Activated CD8-positive, alpha-beta memory T cell treated with anti-CD3 and anti-CD28 coated beads, Interleukin-2, amount 50 U/mL, for 1 hour (primary cell): ENCODE measurements around the gene LITAF.
"Not testable (repeated sequence)": the region's sequence is repeated elsewhere in the genome, so short reads cannot be mapped to it uniquely, and the experiment has no call there.

Source experiments
- DNase-seq: peaks from one replicate; pipeline ENCODE4 v3.0.0-alpha.2; 2020; ENCODE audit errors: extremely low read depth

LITAF gene

DNA sequence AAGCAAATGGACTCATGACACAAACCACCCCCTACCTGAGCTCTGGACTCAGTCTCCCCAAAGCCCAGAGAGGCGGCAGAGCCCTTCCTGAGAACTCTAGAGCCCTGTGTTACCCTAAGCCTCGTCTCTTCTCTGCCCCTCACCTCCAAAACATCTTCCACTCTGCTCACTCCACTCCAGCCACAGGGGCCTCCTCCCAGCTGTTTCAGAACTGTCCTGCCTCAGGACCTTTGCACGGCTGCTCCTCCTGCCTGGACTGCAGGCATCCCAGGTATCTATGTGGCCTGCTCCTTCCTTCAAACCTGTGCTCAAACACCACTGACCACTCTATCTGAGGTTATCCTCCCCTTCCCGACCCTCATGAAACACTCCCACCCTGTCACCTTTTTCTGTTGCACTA is 12.9 kb upstream of the LITAF start:
- DNase-seq = no peak

DNA sequence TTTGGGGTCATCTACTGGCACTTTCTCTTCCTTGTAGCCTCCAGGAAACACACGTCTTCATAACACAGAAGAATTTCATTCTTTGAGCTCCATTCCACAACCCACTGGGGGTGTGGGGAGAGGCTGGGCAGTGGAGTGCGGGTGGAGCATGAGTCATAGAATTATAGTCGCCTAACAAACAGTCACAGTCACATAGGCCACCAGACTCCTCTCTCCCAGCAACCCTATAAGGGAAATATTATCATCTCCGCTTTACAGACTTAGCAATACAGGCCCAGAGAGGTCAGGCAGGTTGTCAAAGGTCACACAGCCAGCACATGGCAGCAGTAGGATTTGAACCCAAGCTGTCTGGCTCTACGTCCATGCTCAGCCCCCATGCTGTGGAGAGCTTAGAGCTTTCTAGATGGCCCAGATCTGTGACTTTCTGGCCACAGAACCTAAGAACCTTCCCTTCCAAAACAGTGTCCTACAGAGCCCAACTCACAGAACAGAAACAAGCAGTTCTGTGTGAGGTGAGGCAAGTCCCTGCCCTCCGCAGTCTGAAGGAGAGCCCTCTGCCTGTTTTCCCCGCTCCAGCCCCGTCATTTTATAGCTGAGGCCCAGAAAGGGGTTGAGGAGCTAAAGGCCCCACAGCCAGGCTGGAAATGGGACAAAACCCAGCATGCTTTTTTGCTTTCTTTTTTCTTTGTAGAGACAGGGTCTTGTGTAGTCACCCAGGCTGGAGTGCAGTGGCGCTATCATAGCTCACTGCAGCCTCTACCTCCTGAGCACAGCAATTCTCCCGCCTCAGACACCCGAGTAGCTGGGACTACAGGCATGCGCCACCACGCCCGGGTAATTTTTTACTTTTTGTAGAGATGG is 10.7 kb upstream of the LITAF start:
- DNase-seq = no peak

- DNase-seq = no peak
Measured at GRCh38 chr16:11596572-11597226, 10.0 kb upstream of the LITAF start.

DNA sequence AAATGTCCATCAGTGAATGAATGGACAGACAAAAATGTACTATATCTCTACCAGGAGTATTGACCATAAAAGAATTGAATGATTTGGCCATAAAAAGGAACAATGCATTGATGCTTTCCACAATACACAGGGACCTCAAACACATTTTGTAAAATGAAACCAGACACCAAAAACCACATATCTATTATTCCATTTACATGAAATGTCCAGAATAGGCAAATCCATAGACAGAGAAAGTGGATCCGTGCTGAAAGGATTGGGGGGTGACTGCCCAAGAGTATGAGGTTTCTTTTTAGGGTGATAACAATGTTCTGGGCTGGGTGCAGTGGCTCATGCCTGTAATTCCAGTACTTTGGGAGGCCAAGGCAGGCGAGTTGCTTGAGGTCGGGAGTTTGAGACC is 6.9 kb upstream of the LITAF start:
- DNase-seq = no peak

- DNase-seq = not testable (repeated sequence)
Measured at GRCh38 chr16:11593076-11593475, 6.4 kb upstream of the LITAF start.

- DNase-seq = not testable (repeated sequence)
Measured at GRCh38 chr16:11591630-11592029, 4.9 kb upstream of the LITAF start.

- DNase-seq = no peak
Measured at GRCh38 chr16:11589198-11589550, 2.5 kb upstream of the LITAF start.

DNA sequence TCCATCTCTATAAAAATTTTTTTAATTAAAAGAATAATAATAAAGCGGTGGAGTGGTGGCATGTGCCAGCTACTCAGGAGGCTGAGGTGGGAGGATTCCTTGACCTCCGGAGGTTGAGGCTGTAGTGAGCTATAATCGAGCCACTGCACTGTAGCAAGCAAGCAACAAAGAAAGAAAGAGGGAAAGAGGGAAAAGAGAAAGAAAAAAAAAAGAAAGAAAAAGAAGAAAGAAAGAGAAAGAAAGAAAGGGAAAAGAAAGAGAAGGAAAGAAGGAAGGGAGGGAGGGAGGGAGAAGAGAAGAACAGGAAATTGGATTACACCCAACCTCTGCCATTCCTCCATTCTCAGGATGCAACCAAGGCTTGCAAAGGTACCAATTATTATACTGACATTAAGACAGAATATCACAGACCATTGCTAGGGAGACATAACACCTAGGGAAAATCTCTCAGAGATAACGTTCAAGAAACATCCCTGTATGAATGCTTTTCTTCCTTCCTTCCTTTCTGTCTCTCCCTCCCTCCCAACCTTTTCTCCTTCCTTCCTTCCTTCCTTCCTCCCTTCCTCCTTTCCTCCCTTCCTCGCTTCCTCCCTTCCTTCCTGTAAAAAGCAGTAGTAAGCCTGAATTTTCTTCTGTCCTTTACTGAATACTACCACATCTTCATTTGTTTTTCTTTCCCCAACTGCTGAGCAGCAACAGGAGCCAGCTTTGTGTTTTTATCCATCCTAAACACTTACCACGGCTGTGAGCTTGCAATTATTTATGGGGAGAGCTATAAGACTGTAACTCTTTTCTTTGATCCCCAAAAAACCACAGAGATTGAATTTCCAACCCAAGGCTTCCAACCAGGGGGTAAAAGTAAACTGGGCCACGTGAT is 1.8 kb upstream of the LITAF start:
- DNase-seq = no peak

DNA sequence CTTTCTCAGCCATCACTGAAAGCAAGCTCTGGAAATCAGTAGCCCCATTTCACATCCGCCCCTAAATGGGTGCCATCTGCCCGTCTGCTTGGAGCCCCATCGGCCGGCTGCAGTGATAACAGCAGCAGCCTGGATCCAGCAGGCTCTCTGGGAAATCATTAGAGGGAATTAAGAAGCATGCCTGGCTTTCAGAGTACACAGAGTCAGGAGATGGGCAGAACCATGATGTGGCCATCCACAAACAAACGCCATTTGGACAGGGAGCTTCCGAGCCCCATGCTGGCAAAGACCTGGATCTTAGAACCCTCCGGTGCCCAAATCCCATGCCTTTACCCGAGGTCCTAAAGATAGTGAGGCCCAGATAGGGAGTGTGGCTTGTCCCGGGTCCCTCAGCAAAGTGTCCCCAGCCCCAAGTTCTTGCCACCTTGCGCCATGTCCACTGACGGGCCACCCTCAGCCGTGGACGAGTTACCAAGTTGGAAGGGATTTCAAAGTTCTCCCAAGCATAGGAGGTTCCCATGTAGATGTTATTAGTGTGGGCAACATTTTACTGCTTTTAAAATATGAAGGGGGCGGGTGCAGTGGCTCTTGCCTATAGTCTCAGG is 1.0 kb upstream of the LITAF start:
- no peak for DNase-seq

GRCh38 chr16:11586378-11586855 is 302 bp downstream of the LITAF start:
- DNase-seq = no peak

GRCh38 chr16:11585460-11586377 is 1.0 kb downstream of the LITAF start:
- DNase-seq = no peak

- DNase-seq = no peak
Measured at GRCh38 chr16:11583889-11584565, 2.7 kb downstream of the LITAF start.

- no peak for DNase-seq
Measured at GRCh38 chr16:11583166-11583565, 3.6 kb downstream of the LITAF start.

GRCh38 chr16:11582157-11582814 is 4.4 kb downstream of the LITAF start:
- DNase-seq = no peak

DNA sequence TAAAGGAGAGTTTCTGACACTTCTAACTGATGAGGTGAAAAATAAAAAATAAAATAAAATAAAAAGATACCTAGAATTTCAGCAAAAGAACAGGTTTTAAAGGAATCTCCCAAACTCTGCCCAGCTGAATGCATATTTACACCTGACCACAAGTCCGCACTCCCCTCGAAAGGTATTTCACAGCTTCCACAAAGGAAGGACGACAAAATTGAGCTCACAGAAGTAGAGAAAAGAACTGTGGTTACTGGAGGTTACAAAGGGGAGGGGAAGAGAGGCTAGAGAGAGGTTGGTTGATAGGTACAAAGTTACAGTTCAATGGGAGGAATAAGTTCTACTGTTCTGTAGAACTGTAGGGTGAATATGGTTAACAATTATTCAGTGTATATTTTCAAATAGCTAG is 5.0 kb downstream of the LITAF start:
- no peak for DNase-seq

- no peak for DNase-seq
Measured at GRCh38 chr16:11580451-11581086, 6.2 kb downstream of the LITAF start.

DNA sequence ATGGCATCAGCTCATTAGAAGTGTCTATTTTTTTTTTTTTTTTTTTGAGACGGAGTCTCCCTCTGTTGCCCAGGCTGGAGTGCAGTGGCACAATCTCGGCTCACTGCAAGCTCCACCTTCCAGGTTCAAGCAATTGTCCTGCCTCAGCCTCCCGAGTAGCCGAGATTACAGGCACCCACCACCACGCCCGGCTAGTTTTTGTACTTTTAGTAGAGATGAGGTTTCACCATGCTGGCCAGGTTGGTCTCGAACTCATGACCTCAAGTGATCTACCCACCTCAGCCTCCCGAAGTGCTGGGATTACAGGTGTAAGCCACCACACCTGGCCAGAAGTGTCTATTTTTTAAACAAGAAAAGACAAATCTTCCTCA is 9.4 kb downstream of the LITAF start:
- DNase-seq = not testable (repeated sequence)

- no peak for DNase-seq
Measured at GRCh38 chr16:11576427-11577289, 10.1 kb downstream of the LITAF start.
